Glomerular endothelial cell (primary cell): Measurements from ENCODE around the gene ZNF800. TPM values are rescaled to one million over a fixed set of nuclear protein-coding genes. Genes with fewer than 3 reads are reported as not detected.

Experiments used
- DNase-seq: peaks from one replicate; pipeline ENCODE4 v3.0.0-alpha.2; 2011; ENCODE audit warnings: low read depth, low spot score; ENCODE audit errors: extremely low read depth
- total RNA-seq: library from RNA; depleted of rRNA; stranded (reverse); fragments of >200 nt; gene quantifications from 2 replicates; pipeline ENCODE4 v1.2.3, GENCODE V29; 2015

The ZNF800 gene
- total RNA-seq, 1 donor from 2014 or later, result 34.4 TPM

DNA sequence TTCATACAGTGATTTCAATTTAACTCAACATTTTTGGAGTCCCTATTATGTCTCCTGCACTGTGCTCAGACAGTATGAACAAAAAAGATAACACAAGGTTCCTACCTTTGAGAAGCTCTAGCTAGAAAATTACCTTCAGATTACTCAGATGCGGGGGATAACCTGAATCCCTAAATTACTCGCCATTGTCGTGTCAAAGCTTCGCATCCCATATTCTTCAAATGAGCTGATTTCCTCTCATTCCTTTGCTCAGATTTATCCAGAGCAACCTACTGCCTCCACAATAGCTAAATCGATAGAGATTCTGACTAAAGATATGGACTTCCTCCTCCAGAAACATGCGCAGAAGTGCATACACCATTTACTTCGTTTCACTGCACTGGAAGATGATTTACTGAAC is 42.6 kb downstream of the ZNF800 start:
- no peak for DNase-seq

DNA sequence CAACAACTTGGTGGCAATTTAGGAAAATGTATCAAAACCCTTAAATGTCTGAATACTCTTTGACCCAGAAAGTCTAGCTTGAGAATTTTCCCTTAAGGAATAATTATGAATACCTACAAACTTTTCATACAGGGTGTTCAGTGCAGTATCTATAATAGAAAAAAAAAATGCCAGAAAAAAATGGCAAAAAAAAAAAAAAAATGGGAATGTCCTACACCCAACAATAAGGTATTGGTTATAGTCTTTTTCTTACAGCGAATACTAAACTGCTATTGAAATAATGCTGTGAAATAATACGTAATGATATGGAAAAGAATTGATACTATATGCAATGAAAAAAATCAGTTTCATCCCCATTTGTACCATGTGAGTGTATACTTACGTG is 44.3 kb downstream of the ZNF800 start:
- no peak for DNase-seq

DNA sequence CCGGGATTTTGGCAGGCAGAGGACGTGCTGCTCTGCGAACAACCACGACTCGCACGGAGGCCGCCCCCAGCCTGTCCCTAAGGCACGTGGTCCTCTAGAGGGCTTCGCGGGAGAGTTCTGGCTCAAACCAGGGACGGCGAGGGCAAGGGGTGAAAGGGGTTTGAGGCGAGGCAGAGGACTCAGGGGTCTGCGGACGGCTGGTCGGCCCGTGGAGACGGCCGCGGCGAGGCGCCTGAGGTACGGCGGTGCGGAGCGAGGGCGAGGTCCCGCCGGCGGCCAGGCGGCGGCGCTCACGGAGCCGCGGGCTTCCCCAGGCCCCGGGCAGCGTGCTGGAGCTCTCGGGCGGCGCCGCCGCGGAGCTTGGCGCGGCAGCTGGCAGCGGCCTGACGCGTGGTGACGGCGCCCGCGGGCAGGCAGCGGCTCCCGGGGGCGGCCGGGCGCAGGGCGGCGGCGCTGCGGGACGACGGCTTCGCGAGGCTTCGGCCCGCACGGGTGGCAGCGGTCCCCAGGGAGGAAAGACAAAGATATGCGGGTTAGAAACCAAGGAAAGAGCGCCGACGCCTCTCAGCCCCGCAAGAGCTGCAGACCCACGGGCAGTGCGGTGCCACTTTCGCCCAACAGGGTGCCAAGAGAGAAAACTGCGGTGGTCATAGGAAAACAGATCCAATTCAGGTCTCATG is 44.8 kb downstream of the ZNF800 start:
- DNase-seq, result no peak

DNA sequence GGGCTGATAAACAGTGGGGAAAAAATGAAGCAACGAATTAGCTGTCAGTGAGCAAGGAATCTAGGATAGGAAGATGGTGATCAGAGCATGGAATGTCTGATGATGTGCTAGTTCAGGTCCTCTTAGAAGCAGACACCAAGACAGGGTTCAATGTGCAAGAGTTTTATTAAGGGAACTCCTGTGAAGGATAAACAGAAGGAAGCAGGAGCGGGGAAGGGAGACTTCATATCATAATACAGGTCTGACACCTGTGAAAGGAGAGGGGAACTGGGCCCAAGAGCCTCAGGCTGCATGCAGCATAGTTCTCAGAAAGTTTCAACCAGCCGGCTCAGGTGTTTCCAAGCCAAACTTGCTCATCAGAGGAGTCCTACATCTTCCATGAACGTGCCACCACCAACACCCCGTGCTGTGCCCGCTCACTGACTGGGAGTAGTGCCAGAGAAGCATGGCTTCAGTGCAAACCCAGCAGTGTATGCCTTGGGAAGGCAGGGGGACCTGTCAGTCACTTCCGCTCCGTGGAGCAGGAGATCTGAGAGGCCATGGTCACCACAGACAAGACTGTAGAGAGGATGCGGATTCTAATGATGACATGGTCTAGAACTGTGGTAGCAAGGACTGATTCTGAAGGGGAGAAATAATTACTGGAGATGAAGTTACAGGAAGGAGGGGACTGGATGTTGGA is 45.8 kb downstream of the ZNF800 start:
- DNase-seq, result no peak

DNA sequence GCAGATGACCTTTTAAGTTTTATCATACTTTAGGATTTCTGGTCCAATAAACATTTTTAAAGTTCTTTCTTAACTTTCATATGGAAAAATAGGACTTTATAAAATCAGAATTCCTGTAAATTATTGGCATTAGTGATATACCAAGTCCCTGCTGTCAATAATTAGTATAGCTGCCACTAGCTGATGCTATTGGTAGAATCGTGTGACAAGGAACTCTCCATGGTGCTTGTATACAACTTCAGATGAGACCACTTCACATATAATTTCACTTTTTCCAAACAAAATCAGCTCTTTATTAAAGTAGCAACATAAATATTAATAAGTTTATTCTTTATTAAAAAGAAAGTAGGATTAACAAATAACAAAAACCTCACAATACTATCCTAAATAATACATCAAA is 49.9 kb downstream of the ZNF800 start:
- DNase-seq, result no peak

DNA sequence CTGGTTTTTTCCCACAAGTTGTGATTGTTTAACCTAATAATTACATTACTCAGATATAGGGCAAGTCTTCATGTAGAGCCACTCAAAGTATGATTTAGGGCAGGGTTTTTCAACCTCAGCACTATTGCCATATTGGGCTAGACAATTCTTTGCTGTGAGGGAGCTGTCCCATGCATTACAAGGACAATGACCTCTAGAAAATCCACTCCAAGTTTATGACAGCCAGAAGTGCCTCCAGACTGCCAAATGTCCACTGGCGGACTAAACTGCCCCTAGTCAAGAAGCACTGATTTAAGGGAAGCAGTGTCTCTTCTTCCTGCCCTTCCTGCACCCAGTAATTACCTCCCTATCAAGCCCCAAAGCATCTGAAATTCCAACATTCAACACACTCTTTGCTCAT is 54.4 kb downstream of the ZNF800 start:
- DNase-seq, result no peak

DNA sequence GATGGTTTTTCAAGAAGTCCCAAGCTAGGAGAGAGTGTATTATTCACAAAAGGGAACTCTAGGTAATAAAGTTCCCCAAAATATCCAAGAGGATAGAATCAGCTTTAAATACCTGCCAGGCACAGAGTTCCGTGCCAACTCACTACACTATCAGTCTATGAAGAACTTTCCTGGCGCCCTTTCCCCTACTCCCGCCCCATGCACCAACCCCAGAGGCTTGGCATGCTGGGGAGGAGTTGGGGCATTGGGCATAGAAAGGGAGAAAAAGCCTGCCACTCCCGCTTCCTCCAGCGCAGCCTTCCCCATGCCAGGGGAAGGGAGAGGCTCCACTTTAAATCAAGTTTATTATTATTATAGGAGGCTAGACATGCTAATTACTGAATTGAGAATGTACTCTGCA is 54.9 kb downstream of the ZNF800 start:
- no peak for DNase-seq

DNA sequence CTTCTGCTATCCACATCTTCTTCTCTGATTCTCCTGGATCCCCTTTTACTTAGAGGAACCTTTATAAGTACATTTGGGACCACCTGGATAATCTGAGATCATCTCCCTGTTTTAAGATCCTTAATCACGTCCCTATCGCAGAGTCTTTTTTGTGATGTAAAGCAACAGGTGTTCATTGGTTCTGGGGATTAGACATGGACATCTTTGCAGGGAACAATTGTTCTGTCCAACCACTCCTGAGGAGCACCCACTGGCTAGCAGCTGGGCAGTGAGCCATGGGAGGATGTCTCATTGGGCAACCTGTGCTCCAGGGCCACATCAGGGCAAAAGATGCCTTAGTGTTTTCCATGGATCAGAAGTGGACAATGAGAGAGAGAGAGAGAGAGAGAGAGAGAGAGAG is 56.0 kb downstream of the ZNF800 start:
- no peak for DNase-seq

DNA sequence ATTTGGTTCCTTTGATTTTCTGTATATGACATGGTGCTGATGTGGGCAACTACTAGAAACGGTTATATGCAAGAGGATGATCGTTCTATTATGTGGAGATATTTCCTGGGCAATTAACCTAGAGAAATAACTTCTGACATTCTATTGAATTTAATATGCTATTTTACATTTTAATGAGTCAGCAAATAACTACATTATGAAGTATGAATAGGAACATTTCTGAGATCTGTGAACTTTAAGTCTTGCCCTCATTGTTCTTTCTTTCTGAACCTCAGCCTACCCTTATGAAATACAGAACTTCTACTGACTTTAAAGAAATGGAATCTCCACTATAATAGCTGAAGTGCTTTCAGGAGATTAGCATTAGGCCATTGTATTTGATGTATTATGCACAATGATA is 59.6 kb downstream of the ZNF800 start:
- DNase-seq, result no peak

DNA sequence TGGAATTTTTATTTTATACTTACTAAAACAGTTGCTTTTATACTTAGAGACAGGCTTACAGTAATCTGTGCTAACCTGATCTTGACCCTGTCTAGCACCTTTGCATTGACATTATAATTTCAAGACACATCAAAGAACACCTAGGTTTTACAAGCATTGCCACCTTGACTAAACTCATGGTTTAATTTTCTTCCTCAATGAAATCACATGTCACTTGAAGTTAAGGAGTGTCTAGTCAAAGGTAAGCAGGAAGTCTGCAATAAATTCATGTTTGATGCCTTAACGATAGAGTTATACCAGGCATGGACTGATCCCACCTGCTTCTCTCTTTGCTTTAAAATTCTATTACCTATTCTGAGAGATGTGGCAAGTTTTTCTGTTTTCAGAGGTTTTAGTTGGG is 62.4 kb downstream of the ZNF800 start:
- DNase-seq, result no peak

DNA sequence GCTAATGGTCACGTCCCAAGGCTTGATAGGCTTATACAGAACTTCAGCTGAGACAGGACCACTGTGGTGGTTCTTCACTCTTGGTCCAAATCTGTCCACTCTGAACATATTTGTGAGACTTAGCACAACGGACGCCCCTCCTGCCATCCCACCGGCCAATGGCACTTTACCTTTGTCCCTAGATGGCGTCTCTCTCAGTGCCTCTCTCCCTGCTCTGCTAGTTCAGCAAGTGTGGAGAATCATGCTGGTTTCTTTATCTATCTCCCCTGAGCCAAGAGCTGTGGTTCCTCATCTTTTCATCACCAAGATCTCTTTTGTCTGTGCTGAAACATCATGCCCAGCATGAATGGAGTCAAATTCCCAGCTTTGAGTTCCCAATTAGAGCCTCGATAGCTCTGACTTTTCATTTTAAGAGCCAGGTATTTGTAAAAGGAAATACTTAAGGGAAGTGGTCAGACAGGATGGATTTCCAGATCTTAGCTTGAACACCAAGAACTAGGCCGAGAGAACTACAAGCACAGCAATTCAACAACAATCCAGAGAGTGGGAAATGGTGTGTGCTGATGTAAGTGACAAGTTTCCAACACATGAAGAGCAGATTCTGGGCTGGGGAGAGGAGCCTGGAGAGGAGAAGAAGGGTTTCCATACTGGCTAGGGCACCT is 69.5 kb downstream of the ZNF800 start:
- no peak for DNase-seq

DNA sequence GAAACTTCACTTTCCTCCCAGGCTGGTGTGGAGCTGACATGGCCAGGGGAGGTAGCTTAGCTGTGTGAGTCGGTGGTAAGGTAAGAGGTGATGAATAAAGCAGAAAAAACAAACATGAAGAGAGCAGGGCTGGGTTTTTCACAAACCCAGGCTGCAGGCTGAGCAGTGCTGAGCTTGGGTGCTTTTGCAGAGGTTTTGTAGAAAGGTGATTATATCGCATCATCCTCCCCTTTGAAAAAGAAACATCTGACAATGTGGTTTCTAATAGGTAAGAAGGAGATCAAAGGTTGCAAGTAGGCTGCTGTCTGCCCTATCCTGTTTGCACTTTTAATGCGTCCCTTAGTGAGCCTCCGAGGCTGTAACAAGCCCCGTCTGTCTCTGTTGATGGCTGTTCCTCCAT is 70.2 kb downstream of the ZNF800 start:
- no peak for DNase-seq

DNA sequence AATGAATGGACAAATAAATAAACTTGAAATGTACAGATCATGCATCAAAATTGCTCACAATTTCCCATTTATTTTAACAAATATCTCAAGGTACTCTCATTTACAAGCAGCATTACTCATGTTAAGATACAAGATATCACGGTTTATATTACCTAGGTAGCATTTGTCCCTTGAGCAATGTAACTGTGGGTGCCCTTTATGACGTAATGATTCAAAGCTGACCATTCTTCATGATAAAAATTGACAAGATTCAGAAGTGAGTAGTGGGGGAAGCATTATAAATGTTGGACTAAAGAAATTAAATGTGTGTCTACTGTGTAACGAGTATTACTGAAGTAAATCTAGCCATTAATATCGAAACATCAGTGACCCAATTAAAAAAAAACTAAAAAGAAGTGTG is 71.5 kb downstream of the ZNF800 start:
- no peak for DNase-seq

Other genes starting within 250 kb of the ZNF800 start
- 0.19 TPM in 1 of 2 replicates, not detected in the other for gene GRM8, start 139.8 kb downstream of the ZNF800 start, total RNA-seq
- gene GCC1, start 192.9 kb upstream of the ZNF800 start, total RNA-seq, result 17.6 and 19.7 TPM in 2 replicates
- 194 and 259 TPM in 2 replicates for gene ARF5, start 195.7 kb upstream of the ZNF800 start, total RNA-seq
- 0.48 and 1.1 TPM in 2 replicates for gene FSCN3, start 201.0 kb upstream of the ZNF800 start, total RNA-seq
- not detected in 2 replicates for gene PAX4, start 225.4 kb upstream of the ZNF800 start, total RNA-seq